ENCODE data around the gene RFC2. TPM values are rescaled to one million over a fixed set of nuclear protein-coding genes. Genes with fewer than 3 reads are reported as not detected.

RFC2 gene
- total RNA-seq, 4 donors from 2014 or later, result 11.4 to 16.8 (median 14.0) TPM

DNA sequence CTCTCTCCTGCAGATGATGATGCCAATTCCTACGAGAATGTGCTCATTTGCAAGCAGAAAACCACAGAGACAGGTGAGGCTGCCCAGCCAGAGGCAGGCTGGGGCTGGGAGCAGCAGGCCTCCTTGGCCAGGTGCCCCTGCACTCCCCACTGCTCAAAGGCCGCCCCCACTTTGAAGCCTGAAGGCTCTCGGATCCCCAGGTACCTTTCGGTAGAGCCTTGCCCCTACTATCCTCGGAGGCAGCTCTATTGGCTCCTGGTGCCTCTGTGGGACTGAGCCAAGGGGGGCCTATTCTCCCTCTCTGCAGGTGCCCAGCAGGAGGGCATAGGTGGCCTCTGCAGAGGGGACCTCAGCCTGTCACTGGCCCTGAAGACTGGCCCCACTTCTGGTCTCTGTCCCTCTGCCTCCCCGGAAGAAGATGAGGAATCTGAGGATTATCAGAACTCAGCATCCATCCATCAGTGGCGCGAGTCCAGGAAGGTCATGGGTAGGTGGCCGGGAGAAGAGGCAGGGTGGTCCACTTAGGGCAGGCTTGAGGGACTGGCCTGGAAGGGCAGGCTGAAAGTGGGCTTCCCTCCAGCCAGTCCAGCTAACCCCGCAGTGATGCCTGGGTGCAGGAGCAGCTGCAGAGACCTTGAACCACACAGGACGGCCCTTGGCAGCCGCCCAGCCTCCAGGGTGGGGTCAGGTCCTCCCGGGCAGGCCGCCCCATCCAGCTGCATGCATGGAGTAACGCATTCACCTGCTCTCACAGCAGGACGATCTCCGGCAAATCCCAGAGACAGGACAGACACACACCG lies 30.3 kb downstream of the RFC2 start:
- H3K27me3 ChIP-seq, result no peaks in the 10 kb centered on the region
- no peak overlapping the region for H3K27ac ChIP-seq
- no peak for TF ChIP-seq POLR2A (IDR thresholded peaks at IDR 0.05)
- TF ChIP-seq, protein P1, sequence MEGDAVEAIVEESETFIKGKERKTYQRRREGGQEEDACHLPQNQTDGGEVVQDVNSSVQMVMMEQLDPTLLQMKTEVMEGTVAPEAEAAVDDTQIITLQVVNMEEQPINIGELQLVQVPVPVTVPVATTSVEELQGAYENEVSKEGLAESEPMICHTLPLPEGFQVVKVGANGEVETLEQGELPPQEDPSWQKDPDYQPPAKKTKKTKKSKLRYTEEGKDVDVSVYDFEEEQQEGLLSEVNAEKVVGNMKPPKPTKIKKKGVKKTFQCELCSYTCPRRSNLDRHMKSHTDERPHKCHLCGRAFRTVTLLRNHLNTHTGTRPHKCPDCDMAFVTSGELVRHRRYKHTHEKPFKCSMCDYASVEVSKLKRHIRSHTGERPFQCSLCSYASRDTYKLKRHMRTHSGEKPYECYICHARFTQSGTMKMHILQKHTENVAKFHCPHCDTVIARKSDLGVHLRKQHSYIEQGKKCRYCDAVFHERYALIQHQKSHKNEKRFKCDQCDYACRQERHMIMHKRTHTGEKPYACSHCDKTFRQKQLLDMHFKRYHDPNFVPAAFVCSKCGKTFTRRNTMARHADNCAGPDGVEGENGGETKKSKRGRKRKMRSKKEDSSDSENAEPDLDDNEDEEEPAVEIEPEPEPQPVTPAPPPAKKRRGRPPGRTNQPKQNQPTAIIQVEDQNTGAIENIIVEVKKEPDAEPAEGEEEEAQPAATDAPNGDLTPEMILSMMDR (IDR thresholded peaks at IDR 0.05), result no peak
- intact Hi-C loops (cut with DNase I), result no loop called here
- H3K4me3 ChIP-seq (replicated peaks in 1 of 3), result no peak overlapping the region
- WGBS, 2 donors, result 62 to 71% methylated on average over 14 to 17 of the region's 18 CpGs
- H3K36me3 ChIP-seq, result no peaks in the 10 kb centered on the region
- no peak for DNase-seq
- no peaks in the 10 kb centered on the region for H3K4me1 ChIP-seq
- no peaks in the 10 kb centered on the region for H3K9me3 ChIP-seq

DNA sequence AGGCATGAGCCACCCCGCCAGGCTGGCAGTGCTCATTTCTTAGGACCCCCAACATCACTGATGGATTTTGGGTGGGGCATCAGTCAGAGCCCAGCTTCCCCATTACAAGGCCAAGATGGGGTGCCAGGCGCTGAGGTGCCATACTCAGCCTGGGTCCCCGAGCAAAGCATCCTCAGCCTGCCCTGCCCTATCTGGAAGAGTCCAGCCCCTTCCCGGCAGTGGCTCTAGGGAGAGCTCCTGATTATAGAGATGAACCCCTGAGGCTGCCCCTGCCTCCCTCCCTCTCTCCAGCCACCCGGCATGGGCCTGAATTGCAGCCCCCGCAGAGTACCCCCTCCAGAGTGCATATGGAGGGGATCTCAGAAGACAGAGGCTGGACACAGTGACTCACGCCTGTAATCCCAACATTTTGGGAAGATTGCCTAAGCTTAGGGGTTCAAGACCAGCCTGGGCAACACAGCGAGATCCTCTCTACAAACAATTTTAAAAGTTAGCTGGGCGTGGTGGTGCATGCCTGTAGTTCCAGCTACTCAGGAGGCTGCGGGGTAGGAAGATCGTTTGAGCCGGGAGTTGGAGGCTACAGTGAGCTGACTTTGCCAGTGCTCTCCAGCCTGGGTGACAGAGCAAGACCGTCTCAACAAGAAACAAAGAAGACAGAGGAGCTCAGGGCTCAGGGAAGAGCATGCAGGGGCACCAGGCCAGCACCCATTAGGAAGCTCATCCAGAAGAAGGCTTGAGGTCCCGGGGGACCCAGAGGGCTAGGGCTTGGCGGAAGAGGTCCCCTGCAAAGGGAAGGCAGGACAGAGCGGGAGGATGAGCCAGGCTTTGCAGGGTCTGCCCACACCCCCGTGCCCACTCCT lies 31.1 kb downstream of the RFC2 start:
- intact Hi-C loops (cut with DNase I), result no loop called here
- Histone ChIP-seq H3K36me3 (no peaks in the 10 kb centered on the region), H3K4me1 (no peaks in the 10 kb centered on the region), H3K27me3 (no peaks in the 10 kb centered on the region), H3K27ac (no peak overlapping the region), H3K9me3 (no peaks in the 10 kb centered on the region), H3K4me3 (replicated peaks in 1 of 3) (no peak overlapping the region)
- WGBS, 2 donors, result 79 to 81% methylated on average over 9 to 12 of the region's 17 CpGs
- TF ChIP-seq POLR2A (IDR thresholded peaks at IDR 0.05), result no peak
- TF ChIP-seq, protein P1 (IDR thresholded peaks at IDR 0.05), result no peak
- DNase-seq, result no peak

DNA sequence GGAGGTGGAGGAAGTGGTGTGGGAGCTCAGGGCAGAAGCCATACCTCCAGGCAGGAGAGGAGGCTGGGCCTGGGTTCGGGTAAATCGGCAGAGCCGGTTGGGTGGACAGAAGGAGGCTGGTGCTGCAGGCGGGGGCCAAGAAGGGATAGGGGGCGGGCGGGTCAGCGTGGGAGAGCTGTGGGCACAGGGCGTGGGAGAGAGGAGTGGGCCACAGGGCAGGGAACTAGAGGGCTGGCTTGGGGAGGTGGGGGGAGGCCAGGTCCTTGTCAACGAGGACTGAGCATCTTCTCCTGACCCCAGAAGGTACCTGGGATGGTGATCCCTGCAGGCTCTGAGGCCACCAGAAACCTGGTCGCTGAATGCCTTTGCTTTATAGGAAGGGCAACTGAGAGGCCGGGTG lies 32.5 kb downstream of the RFC2 start:
- Histone ChIP-seq H3K27ac (no peak overlapping the region), H3K9me3 (no peaks in the 10 kb centered on the region), H3K27me3 (no peaks in the 10 kb centered on the region), H3K36me3 (no peaks in the 10 kb centered on the region), H3K4me1 (no peaks in the 10 kb centered on the region), H3K4me3 (replicated peaks in 1 of 3) (no peak overlapping the region)
- DNase-seq, result no peak
- no peak for TF ChIP-seq POLR2A (IDR thresholded peaks at IDR 0.05)
- TF ChIP-seq, protein P1 (IDR thresholded peaks at IDR 0.05), result no peak
- intact Hi-C loops (cut with DNase I), result no loop called here
- 81 to 91% methylated on average over 8 to 10 of the region's 11 CpGs for WGBS, 2 donors

DNA sequence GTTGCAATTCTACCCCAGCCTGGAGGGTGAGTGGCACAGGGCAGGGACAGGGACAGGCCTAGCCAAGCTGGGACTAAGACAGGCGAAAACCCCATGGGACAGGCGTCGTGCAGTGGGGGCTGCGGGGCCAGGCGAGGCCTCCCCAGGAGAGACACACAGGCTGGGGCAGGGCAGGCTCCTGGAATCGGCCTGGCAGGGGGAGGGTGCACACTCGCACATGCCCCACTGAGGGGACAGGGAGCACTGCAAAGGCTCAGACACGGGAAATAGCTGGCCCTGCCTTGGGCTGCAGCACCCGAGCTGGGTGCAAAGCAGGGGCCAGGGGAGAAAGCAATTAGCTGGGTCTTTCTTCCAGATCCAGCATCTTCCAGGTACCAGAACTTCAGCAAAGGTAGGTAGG lies 34.0 kb downstream of the RFC2 start:
- intact Hi-C loops (cut with DNase I), result no loop called here
- no peak for DNase-seq
- no peaks in the 10 kb centered on the region for H3K9me3 ChIP-seq
- no peaks in the 10 kb centered on the region for H3K36me3 ChIP-seq
- H3K4me3 ChIP-seq (replicated peaks in 1 of 3), result no peak overlapping the region
- peaks cover 0 to 8% of the 10 kb centered on the region in 2 donors for H3K4me1 ChIP-seq
- WGBS, 2 donors, result 55 to 80% methylated on average over 2 to 8 of the region's 9 CpGs
- no peaks in the 10 kb centered on the region for H3K27me3 ChIP-seq
- TF ChIP-seq, protein P1 (IDR thresholded peaks at IDR 0.05), result no peak
- TF ChIP-seq POLR2A (IDR thresholded peaks at IDR 0.05), result no peak
- no peak overlapping the region for H3K27ac ChIP-seq

DNA sequence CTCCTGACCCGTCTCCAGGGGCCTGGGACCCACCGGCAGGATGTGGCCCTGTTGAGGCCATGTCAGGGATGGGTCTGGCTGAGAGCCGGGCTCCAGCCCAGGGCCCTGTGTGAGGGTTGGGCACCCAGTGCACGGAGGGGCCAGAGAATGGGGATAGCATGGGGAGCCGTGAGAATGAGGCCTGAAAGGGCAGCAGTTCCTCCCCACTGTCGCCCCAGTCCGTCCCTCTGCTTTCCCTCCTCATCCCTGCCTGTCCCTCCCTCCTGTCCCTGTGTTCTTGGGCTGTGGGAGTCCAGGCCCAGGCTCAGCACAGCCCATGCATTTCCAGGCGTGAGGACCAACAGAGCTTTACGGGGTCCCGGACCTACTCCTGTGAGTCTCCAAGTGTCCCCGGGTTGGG lies 34.8 kb downstream of the RFC2 start:
- TF ChIP-seq, protein P1 (IDR thresholded peaks at IDR 0.05), result no peak
- no peak for TF ChIP-seq POLR2A (IDR thresholded peaks at IDR 0.05)
- WGBS, 2 donors, result 74 to 83% methylated on average over 7 to 9 of the region's 11 CpGs
- H3K9me3 ChIP-seq, result no peaks in the 10 kb centered on the region

More for the DNA sequence above, 34.8 kb downstream of the RFC2 start:
- no peak overlapping the region for H3K27ac ChIP-seq
- H3K36me3 ChIP-seq, result no peaks in the 10 kb centered on the region
- H3K27me3 ChIP-seq, result no peaks in the 10 kb centered on the region
- H3K4me1 ChIP-seq, result peaks cover 0 to 8% of the 10 kb centered on the region in 2 donors
- no peak for DNase-seq
- intact Hi-C loops (cut with DNase I), result no loop called here
- H3K4me3 ChIP-seq (replicated peaks in 1 of 3), result no peak overlapping the region
